CD14-positive monocyte (primary cell): ENCODE data around the gene DPM3. TPM values are rescaled to one million over a fixed set of nuclear protein-coding genes. Genes with fewer than 3 reads are reported as not detected.

Experiments
- DNase-seq, 3 donors: peaks; one replicate each; pipeline ENCODE4 v3.0.0-alpha.2; 2011 to 2022
- H2AFZ ChIP-seq: 2 replicates; pipeline ENCODE4 v1.6.0; 2012; ENCODE audit warnings: mild to moderate bottlenecking, low read depth, low read length, inconsistent platforms; ENCODE audit not compliant: insufficient read depth, poor library complexity, severe bottlenecking
- H3K27ac ChIP-seq, 2 donors: 1 replicate in 1 of 2; 2 replicates in 1 of 2; pipeline ENCODE4 v1.5.1; 2012 to 2013; ENCODE audit warnings: low read length in 2 of 2, control low read depth in 1 of 2, inconsistent platforms in 1 of 2, low read depth in 1 of 2, mild to moderate bottlenecking in 1 of 2
- H3K27me3 ChIP-seq, 2 donors: one replicate each; pipeline versions ENCODE4 v1.6.0 to v1.6.1; 2011 to 2013; ENCODE audit warnings: low read length in 2 of 2; ENCODE audit not compliant: control insufficient read depth in 2 of 2, insufficient read depth in 2 of 2
- H3K36me3 ChIP-seq, 2 donors: replicated peaks in 1 of 2; 1 replicate in 1 of 2; 2 replicates in 1 of 2; pipeline versions ENCODE4 v1.5.1 to v1.6.1; 2012 to 2013; ENCODE audit warnings: low read length in 2 of 2, control low read depth in 1 of 2, inconsistent platforms in 1 of 2, mild to moderate bottlenecking in 1 of 2; ENCODE audit not compliant: insufficient read depth in 2 of 2, control insufficient read depth in 1 of 2
- H3K4me1 ChIP-seq, 2 donors: 1 replicate in 1 of 2; 2 replicates in 1 of 2; pipeline versions ENCODE4 v1.5.1 to v1.6.1; 2012 to 2013; ENCODE audit warnings: low read length in 2 of 2, control low read depth in 1 of 2, inconsistent platforms in 1 of 2, mild to moderate bottlenecking in 1 of 2, moderate library complexity in 1 of 2; ENCODE audit not compliant: insufficient read depth in 2 of 2, control insufficient read depth in 1 of 2
- H3K4me2 ChIP-seq: replicated peaks from 2 replicates; pipeline ENCODE3; 2012; ENCODE audit warnings: low read length, moderate library complexity, mild to moderate bottlenecking; ENCODE audit not compliant: poor library complexity, severe bottlenecking; ENCODE audit errors: extremely low read depth
- H3K4me3 ChIP-seq, 3 experiments: fragments of 200-600 bp in 1 of 3; sonication (generic) in 1 of 3; replicated peaks in 1 of 3; 1 replicate in 2 of 3; 2 replicates in 1 of 3; pipeline ENCODE4 v1.5.1; 2011 to 2013; ENCODE audit warnings: low read length in 3 of 3, mild to moderate bottlenecking in 3 of 3, control low read depth in 2 of 3, low read depth in 2 of 3, inconsistent platforms in 1 of 3, moderate library complexity in 1 of 3
- H3K79me2 ChIP-seq: 2 replicates; pipeline ENCODE4 v1.6.0; 2012; ENCODE audit warnings: mild to moderate bottlenecking, control low read depth, inconsistent platforms, low read length, moderate library complexity; ENCODE audit not compliant: insufficient read depth
- H3K9ac ChIP-seq: 2 replicates; pipeline ENCODE4 v1.6.0; 2017; ENCODE audit warnings: low read length, mild to moderate bottlenecking; ENCODE audit not compliant: insufficient read depth, poor library complexity, severe bottlenecking
- H3K9me3 ChIP-seq, 2 donors: replicated peaks in 1 of 2; 1 replicate in 1 of 2; 2 replicates in 1 of 2; pipeline versions ENCODE4 v1.5.1 to v1.6.1; 2012 to 2013; ENCODE audit warnings: low read length in 2 of 2, control low read depth in 1 of 2; ENCODE audit not compliant: control insufficient read depth in 1 of 2, insufficient read depth in 1 of 2
- H4K20me1 ChIP-seq: 2 replicates; pipeline ENCODE4 v1.6.0; 2012; ENCODE audit warnings: mild to moderate bottlenecking, low read length, control low read depth, moderate library complexity; ENCODE audit not compliant: insufficient read depth
- H3K27ac Mint-ChIP-seq, 7 donors: one replicate each; pipeline ENCODE4 v1.8.0; 2020; ENCODE audit warnings: mild to moderate bottlenecking in 7 of 7, mixed read lengths in 7 of 7, moderate library complexity in 6 of 7, inconsistent platforms in 2 of 7
- H3K27me3 Mint-ChIP-seq, 3 donors: one replicate each; pipeline ENCODE4 v1.8.0; 2021 to 2022; ENCODE audit warnings: low read depth in 3 of 3, mild to moderate bottlenecking in 3 of 3, mixed read lengths in 3 of 3, moderate library complexity in 3 of 3, inconsistent platforms in 1 of 3
- H3K36me3 Mint-ChIP-seq, 2 donors: one replicate each; pipeline ENCODE4 v1.8.0; 2020; ENCODE audit warnings: mixed read lengths in 2 of 2, inconsistent platforms in 1 of 2, mild to moderate bottlenecking in 1 of 2
- H3K4me1 Mint-ChIP-seq: one replicate; pipeline ENCODE4 v1.8.0; 2020; ENCODE audit warnings: mild to moderate bottlenecking, mixed read lengths
- H3K4me3 Mint-ChIP-seq, 2 donors: one replicate each; pipeline ENCODE4 v1.8.0; 2020; ENCODE audit warnings: mild to moderate bottlenecking in 2 of 2, mixed read lengths in 2 of 2, moderate library complexity in 1 of 2
- H3K9me3 Mint-ChIP-seq, 7 donors: one replicate each; pipeline ENCODE4 v1.8.0; 2020 to 2022; ENCODE audit warnings: mixed read lengths in 7 of 7, mild to moderate bottlenecking in 6 of 7, moderate library complexity in 6 of 7, inconsistent platforms in 2 of 7
- CTCF ChIP-seq: fragments of 200-600 bp; IDR thresholded peaks from one replicate; pipeline ENCODE4 v1.8.0; 2022; ENCODE audit warnings: antibody characterized with exemption, mild to moderate bottlenecking
- WGBS: methylation state at CpG from one replicate; pipeline ENCODE4 v1.1.5; 2013; ENCODE audit warnings: missing lambda C conversion rate; ENCODE audit not compliant: insufficient coverage; 5-methylcytosine and 5-hydroxymethylcytosine counted together
- intact Hi-C, 2 donors: fragments of 100-400 bp; cut with micrococcal nuclease; formaldehyde crosslinking; loops; one replicate each; pipeline versions ENCODE4 v1.15.0 to v1.15.1; 2023
- polyA plus RNA-seq, 3 donors: library from polyadenylated mRNA; depleted of rRNA in 1 of 3; unstranded in 2 of 3; stranded (reverse) in 1 of 3; fragments of 300-500 nt in 2 of 3; fragments of >200 nt in 1 of 3; fragmentation: Illumina TruSeq in 2 of 3; gene quantifications; 1 replicate in 2 of 3; 2 replicates in 1 of 3; pipeline ENCODE4 v1.2.3, GENCODE V29; 2012 to 2021

The DPM3 gene
- polyA plus RNA-seq, 3 donors = 99.9 to 141 (median 105) TPM

- peak overlapping the region; percentile 93 to 96 for H3K27ac ChIP-seq
- 15% methylated on average over 5 of the region's 11 CpGs for WGBS
- H3K9me3 ChIP-seq = peaks cover 0 to 4% of the 10 kb centered on the region in 2 donors
These were observed 261 bp upstream of the DPM3 start for GRCh38 chr1:155140630-155140953.

More at GRCh38 chr1:155140630-155140953, 261 bp upstream of the DPM3 start:
- H3K9ac ChIP-seq = peak overlapping the region; percentile 80
- peaks cover 12 to 19% of the 10 kb centered on the region in 2 donors for H3K36me3 Mint-ChIP-seq
- intact Hi-C loops = loop anchor here in 1 of 2 donors (5.0 kb wide), 1 partner anchor 583 kb away; the partner anchor contains the start of gene UBE2Q1
- H3K27me3 Mint-ChIP-seq = peaks cover 0 to 8% (median 1%) of the 10 kb centered on the region in 3 donors
- peaks cover 25 to 38% of the 10 kb centered on the region in 2 donors for H3K4me1 ChIP-seq
- peaks cover 3 to 10% (median 7%) of the 10 kb centered on the region in 7 donors for H3K9me3 Mint-ChIP-seq
- H3K27ac Mint-ChIP-seq = peak overlapping the region in 6 of 7 donors; percentile 94 to 99 (median 96)
- H3K4me3 Mint-ChIP-seq = peak overlapping the region; percentile 94 to 98
- H3K27me3 ChIP-seq = no peaks in the 10 kb centered on the region
- TF ChIP-seq CTCF = no peak
- H3K36me3 ChIP-seq = peaks cover 0 to 11% of the 10 kb centered on the region in 2 donors
- H3K4me1 Mint-ChIP-seq = peaks cover 36% of the 10 kb centered on the region
- peak overlapping the region; percentile 90 for H3K4me2 ChIP-seq
- peak overlapping the region; percentile 80 for H2AFZ ChIP-seq
- DNase-seq = no peak
- peaks cover 7% of the 10 kb centered on the region for H4K20me1 ChIP-seq
- H3K79me2 ChIP-seq = peaks cover 36% of the 10 kb centered on the region
- H3K4me3 ChIP-seq = peak overlapping the region; percentile 83 to 91 (median 90)
